Fibroblast of skin of abdomen (primary cell): ENCODE data around the gene RAB11FIP2. TPM values are rescaled to one million over a fixed set of nuclear protein-coding genes. Genes with fewer than 3 reads are reported as not detected.
"Not testable (repeated sequence)": the region's sequence is repeated elsewhere in the genome, so short reads cannot be mapped to it uniquely, and the experiment has no call there.

ENCODE experiments used
- DNase-seq: peaks from one replicate; pipeline ENCODE4 v3.0.0-alpha.2; 2013
- polyA plus RNA-seq, 2 experiments: library from polyadenylated mRNA; unstranded; fragments of 120-200 nt; gene quantifications; one replicate each; pipeline ENCODE4 v1.2.1, GENCODE V29; 2013; ENCODE audit not compliant: insufficient read length in 2 of 2

RAB11FIP2 gene, protein sequence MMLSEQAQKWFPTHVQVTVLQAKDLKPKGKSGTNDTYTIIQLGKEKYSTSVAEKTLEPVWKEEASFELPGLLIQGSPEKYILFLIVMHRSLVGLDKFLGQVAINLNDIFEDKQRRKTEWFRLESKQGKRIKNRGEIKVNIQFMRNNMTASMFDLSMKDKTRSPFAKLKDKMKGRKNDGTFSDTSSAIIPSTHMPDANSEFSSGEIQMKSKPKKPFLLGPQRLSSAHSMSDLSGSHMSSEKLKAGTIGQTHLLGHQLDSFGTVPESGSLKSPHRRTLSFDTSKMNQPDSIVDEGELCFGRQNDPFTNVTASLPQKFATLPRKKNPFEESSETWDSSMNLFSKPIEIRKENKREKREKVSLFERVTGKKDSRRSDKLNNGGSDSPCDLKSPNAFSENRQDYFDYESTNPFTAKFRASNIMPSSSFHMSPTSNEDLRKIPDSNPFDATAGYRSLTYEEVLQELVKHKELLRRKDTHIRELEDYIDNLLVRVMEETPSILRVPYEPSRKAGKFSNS
- polyA plus RNA-seq (2013, experiment 1 of 2; ENCODE audit: insufficient read length) = 13.0 TPM
- 13.4 TPM for polyA plus RNA-seq (2013, experiment 2 of 2; ENCODE audit: insufficient read length)

GRCh38 chr10:118046395-118047156 lies at the start of gene RAB11FIP2:
TSS of gene RAB11FIP2 (minus strand) at chr10:118046941. CDS start at chr10:118046163, 778 bp downstream.
- DNase-seq = peak; percentile 93

DNA sequence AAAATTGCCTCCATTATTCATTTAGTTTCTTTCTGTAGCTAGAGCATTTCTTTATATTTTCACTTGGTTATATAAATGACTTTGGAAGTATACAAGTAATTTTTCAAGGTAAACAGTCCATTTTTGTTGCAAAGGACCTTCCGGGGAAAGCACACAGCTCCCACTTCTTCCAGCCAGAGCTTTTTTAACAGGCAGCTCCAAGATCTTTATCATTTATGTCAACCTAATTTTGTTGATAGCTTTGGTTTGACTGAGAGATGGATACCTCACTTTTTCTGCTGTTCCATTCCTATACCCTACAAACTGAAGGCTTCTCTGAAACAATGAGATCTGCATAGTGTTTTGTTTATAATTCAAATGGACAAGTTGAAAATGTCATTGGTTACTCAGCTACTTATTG lies 49.3 kb upstream of the RAB11FIP2 start:
- DNase-seq = no peak

GRCh38 chr10:118092209-118092608 lies 45.5 kb upstream of the RAB11FIP2 start:
- no peak for DNase-seq

DNA sequence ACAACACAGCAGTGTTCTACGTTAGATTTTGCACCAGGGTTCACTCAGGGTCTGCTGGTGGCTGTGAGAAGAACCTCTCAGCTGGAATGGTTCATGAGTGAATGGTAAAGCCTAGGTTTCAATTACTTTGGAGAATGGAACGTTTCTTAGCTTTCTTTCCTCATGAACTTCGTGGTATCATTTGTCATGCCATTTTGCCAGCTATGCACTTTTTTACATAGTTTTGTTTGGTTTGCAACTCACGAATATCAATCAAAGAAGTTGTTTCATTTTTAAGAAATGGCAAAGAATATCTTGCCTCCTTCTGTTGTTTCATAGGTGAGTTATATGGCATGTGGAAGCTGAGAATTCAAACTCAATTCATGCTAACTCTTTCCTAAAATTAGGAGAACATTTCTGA lies 34.1 kb upstream of the RAB11FIP2 start:
- no peak for DNase-seq

DNA sequence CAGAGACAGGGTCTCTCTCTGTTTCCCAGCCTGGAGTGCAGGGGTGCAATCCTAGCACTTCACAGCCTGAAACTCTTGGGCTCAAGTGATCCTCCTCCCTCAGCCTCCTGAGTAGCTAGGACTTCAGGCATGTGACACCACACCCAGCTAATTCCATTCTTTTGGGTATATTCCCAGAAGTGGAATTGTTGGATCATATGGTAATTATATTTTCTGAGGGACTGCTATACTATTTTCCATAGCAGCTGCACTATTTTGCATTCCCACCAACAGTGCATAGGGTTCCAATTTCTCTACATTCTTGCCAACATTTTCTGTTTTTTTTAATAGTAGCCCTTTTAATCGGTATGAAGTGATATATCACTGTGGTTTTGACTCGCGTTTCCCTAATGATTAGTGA lies 30.0 kb upstream of the RAB11FIP2 start:
- peak; percentile 17 for DNase-seq

- no peak for DNase-seq
Observed at GRCh38 chr10:118072840-118073239, 26.1 kb upstream of the RAB11FIP2 start.

DNA sequence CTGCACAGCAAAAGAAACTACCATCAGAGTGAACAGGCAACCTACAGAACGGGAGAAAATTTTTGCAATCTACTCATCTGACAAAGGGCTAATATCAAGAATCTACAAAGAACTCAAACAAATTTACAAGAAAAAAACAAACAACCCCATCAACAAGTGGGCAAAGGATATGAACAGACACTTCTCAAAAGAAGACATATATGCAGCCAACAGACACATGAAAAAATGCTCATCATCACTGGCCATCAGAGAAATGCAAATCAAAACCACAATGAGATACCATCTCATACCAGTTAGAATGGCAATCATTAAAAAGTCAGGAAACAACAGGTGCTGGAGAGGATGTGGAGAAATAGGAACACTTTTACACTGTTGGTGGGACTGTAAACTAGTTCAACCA lies 20.6 kb upstream of the RAB11FIP2 start:
- not testable (repeated sequence) for DNase-seq

- no peak for DNase-seq
Observed at GRCh38 chr10:118062798-118063238, 16.1 kb upstream of the RAB11FIP2 start.

GRCh38 chr10:118058371-118058770 lies 11.6 kb upstream of the RAB11FIP2 start:
- no peak for DNase-seq

DNA sequence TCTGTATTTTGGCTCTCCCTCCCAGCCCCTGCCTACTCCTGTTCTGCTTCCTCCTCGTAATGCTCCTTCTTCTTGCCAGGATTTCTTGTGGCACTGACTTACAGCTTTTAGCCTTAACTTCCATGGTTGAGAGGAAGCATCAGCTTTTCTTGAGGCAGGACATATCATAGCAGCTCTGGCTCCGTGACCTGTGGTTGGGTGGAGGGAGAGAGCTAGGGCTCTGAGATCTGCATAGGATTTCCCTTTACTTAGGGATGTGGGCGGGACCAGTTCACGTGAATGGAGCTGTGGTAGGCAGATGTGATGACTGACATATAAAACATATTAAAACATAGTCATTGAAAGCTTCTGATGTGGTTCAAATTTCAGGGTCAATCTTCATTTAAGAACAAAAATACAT lies 10.6 kb upstream of the RAB11FIP2 start:
- no peak for DNase-seq

GRCh38 chr10:118054383-118054782 lies 7.6 kb upstream of the RAB11FIP2 start:
- no peak for DNase-seq

DNA sequence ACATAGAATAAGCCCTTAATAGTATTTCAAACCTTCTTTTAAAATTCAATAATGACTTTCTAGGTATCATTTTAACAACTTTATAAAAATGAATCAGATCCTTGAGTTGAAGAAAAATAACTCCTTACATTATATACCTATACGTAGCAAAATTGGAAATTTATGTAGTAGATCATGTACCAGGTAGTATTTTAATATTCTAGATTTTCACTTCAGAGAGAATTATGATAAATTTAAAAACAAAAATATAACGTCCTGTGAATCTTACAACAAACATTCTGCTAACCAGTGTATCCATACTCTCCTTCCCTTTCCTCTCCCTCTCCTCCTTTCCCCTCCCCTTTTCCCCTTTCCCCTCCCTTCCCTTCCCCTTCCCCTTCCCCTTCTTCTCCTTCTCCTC lies 6.1 kb upstream of the RAB11FIP2 start:
- no peak for DNase-seq

DNA sequence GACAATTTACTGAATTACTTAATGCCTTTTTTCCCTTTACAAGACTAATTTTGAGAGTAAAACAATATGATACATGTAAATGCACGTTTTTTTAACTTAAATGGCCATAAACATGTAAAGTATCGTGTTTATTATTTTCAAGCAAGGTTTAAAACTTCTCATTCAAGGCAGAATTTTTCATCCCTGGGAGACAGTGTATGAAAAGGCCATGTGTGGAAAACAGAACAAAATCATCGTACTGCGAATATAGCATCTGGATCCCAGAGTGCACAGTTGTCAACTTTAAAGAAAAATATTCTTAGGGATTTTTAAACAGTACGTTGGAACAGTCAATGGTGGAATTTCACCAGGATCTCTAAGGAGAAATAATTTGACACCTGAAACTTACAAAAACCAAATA lies 1.1 kb upstream of the RAB11FIP2 start:
- no peak for DNase-seq

DNA sequence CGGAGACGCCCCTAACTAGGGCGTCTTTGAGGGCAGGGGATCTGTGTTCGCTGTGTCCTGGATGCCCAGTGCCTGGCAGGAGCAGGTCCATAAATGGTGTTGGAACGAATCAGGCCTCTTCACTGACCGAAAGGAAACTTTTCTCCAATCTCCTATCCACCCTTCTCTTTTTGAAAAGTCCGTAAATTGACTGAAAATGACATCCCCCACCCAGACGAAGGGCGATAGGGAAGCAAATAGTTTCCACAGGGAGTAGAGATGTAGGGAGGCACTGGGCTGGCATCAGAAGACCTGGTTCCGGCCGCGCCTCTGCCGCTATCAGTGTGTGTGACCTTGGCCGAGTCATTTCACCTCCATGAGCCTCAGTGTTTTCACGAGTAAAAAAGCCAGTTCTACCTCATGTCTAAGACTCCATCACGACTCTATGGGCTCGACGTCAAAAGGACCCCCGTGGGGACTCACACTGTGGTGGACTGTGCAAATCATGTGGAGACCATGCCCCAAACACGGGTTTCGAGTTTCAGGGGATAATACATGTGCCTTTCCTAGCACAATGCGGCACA lies 497 bp upstream of the RAB11FIP2 start:
- DNase-seq = no peak

DNA sequence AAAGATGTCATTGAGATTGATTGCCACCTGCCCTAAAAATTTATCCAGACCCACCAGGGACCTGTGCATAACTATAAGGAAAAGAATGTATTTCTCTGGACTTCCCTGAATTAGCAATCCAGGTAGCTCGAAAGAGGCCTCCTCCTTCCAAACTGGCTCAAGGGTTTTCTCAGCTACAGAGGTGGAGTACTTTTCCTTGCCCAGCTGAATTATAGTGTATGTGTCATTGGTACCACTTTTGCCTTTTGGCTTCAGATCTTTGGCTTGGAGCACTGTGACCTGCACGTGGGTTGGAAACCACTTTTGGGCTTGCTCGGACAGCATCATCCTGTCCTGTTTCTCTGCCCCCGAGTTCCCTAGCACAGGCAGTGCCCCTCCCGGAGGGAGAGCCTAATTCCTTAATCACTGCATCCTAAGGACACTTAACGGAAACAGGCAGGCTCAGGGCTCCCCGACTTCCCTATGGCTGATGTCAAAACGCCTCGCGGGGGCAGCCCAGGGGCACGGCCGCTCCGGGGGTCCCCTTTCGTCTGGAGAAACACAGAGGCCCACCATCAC lies 825 bp downstream of the RAB11FIP2 start:
- peak; percentile 18 for DNase-seq

- DNase-seq = no peak
Observed at GRCh38 chr10:118045158-118045836, 1.4 kb downstream of the RAB11FIP2 start.

DNA sequence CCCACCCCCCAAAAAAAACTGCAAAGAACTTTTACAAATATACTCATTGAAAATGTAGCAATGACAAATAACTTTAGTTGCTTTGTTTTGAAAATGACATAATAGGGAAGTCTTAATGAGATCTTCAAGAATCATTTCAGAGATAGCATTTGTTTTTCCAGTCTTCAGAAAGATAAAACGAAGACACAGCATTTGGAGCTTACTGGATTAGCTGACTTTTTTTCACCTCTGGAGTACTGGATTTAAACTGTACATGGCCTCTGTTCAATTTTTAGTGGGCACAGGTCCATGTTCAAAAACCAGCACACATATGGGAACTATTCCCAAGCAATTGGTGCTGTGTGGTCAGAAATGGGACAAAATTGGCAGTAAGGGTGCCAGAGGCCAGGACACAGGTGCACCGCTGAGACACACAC lies 3.9 kb downstream of the RAB11FIP2 start:
- DNase-seq = no peak

DNA sequence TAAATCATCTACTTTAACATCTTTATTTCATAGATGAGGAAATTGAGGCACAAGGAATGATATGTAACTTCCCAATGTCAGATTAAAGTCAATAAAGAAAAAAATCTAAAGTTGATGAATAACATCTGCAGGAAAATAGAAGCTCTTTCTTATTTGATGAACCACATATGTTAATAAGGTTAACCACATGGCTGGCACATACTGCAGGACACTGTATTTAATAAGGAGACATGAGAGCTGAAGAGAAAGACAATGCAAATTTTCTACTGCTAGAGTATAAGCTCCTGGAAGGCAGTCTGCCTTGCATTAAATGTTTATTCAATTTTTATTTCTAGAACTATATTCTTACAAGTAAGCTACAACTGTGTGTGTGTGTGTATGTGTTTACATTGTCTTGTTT lies 4.4 kb downstream of the RAB11FIP2 start:
- DNase-seq = peak; percentile 27

DNA sequence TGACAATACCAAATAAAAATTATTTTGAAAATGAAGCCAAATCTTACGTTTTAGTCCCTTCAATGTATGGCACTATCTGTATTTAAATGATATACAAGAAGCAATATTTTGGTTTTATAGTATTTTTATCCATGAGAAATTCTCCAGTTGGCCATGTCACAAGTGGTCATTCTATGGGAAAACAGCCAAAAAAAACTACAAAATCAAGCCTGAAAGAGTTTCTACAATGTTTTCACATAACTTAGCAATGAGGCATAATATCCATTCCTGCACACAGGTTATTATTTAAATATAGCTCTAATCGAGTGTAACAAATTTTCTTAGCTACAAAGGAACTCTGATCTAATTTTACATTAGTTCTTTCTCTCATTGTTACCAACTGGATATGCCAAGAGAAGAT lies 5.4 kb downstream of the RAB11FIP2 start:
- peak; percentile 26 for DNase-seq

GRCh38 chr10:118036281-118036875 lies 10.4 kb downstream of the RAB11FIP2 start:
- no peak for DNase-seq

DNA sequence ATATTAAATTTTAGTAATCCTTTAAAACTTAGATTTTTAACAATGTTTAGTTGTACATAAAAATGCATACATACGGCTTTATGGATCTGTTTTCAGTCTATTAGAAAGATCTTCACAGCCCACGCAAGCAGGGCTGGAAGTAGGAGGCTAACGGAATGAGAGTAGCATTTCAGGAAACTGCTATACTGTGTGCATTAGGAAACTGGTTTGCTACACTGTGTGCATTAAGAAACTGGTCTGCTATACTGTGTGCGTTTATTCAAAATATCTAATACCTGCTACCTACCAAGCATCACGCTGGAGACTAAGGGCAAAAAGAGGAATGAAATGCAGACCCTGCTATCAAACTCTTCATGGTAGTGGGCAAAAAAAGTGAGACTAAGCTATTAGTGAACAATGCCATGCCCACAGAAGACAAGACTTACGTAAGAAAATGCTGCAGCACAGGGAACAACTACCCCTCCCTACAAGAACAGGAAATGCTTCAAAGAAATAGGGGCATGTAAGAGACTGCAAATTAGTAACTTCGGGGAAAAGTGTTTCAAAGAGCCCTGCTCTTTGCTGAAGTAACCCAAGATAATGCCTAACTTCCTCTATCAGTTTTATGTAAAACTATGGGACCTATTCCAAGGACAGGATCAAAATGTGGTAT lies 11.3 kb downstream of the RAB11FIP2 start:
- DNase-seq = no peak
